HEK293 (cell line): ENCODE data around the gene AGAP3.

Source experiments
- CTCF ChIA-PET: fragments of 350-600 bp; formaldehyde crosslinking; extraction: SDS; loops from one replicate; lab custom pipeline; 2021; ENCODE audit warnings: antibody characterized with exemption; lab: Yijun Ruan, JAX
- POLR2A ChIA-PET: fragments of 300-600 bp; formaldehyde crosslinking; extraction: SDS; loops from one replicate; lab custom pipeline; 2020; ENCODE audit warnings: antibody characterized with exemption, inconsistent platforms; lab: Yijun Ruan, JAX
- H3K27ac ChIP-seq: fragments of 200-500 bp; sonication (Bioruptor generic); 2 replicates; pipeline ENCODE4 v1.5.1; 2014; ENCODE audit warnings: low read depth, low read length, control low read depth, inconsistent platforms; ENCODE audit errors: extremely low read depth
- H3K36me3 ChIP-seq, 2 experiments: fragments of 200-500 bp in 1 of 2; sonication (Bioruptor generic) in 1 of 2; 1 replicate in 1 of 2; 2 replicates in 1 of 2; pipeline ENCODE4 v1.5.1; 2014 to 2017; ENCODE audit warnings: inconsistent platforms in 2 of 2, low read length in 2 of 2; ENCODE audit not compliant: control insufficient read depth in 2 of 2, insufficient read depth in 1 of 2
- H3K4me1 ChIP-seq: fragments of 200-500 bp; sonication (Bioruptor generic); 2 replicates; pipeline ENCODE4 v1.5.1; 2014; ENCODE audit warnings: mild to moderate bottlenecking, low read length, inconsistent platforms; ENCODE audit not compliant: control insufficient read depth, insufficient read depth
- H3K4me3 ChIP-seq: 2 replicates; pipeline ENCODE4 v1.5.1; 2011; ENCODE audit warnings: low read depth, mild to moderate bottlenecking, control low read depth, low read length, moderate library complexity
- H3K9me3 ChIP-seq: fragments of 200-500 bp; sonication (Bioruptor generic); 2 replicates; pipeline ENCODE4 v1.5.1; 2014; ENCODE audit warnings: low read depth, low read length, inconsistent platforms; ENCODE audit not compliant: control insufficient read depth, insufficient read depth
- ATF2 ChIP-seq: fragments of 450-650 bp; formaldehyde crosslinking; IDR thresholded peaks from 2 replicates; pipeline ENCODE4 v1.5.1; 2016; ENCODE audit warnings: missing biosample characterization, missing genetic modification characterization, low read depth
- EGR2 ChIP-seq: fragments of 450-650 bp; formaldehyde crosslinking; IDR thresholded peaks from 2 replicates; pipeline ENCODE4 v1.5.1; 2016; ENCODE audit warnings: low read depth, missing biosample characterization, missing genetic modification characterization
- HOXA7 ChIP-seq: sonication (generic); formaldehyde crosslinking; IDR thresholded peaks from 2 replicates; pipeline ENCODE4 v1.8.1; 2022; ENCODE audit warnings: missing genetic modification reagents, borderline replicate concordance
- IKZF3 ChIP-seq: fragments of 450-650 bp; IDR thresholded peaks from 2 replicates; pipeline ENCODE4 v1.5.0; 2018; ENCODE audit warnings: missing biosample characterization, mild to moderate bottlenecking, missing genetic modification characterization, moderate library complexity
- KLF17 ChIP-seq: fragments of 450-650 bp; formaldehyde crosslinking; IDR thresholded peaks from 2 replicates; pipeline ENCODE4 v1.5.1; 2016; ENCODE audit warnings: missing biosample characterization, missing genetic modification characterization
- OVOL3 ChIP-seq: fragments of 450-650 bp; formaldehyde crosslinking; IDR thresholded peaks from 2 replicates; pipeline ENCODE4 v1.5.1; 2016; ENCODE audit warnings: missing biosample characterization, missing genetic modification characterization
- PRDM1 ChIP-seq: fragments of 450-650 bp; formaldehyde crosslinking; IDR thresholded peaks from 2 replicates; pipeline ENCODE4; 2016; ENCODE audit warnings: missing biosample characterization, missing genetic modification characterization
- PRDM10 ChIP-seq: fragments of 450-650 bp; formaldehyde crosslinking; IDR thresholded peaks from 2 replicates; pipeline ENCODE4 v1.5.1; 2016; ENCODE audit warnings: missing biosample characterization, missing genetic modification characterization
- SP2 ChIP-seq: fragments of 450-650 bp; formaldehyde crosslinking; IDR thresholded peaks from 2 replicates; pipeline ENCODE4 v1.5.1; 2016; ENCODE audit warnings: missing biosample characterization, missing genetic modification characterization
- SP7 ChIP-seq: fragments of 450-650 bp; formaldehyde crosslinking; IDR thresholded peaks from 2 replicates; pipeline ENCODE4 v1.5.1; 2016; ENCODE audit warnings: missing biosample characterization, missing genetic modification characterization
- TRIM28 ChIP-seq: IDR thresholded peaks from 2 replicates; pipeline ENCODE4 v1.6.1; 2011; ENCODE audit warnings: low read length, control low read depth, borderline replicate concordance
- YY1 ChIP-seq: fragments of 450-650 bp; formaldehyde crosslinking; IDR thresholded peaks from 2 replicates; pipeline ENCODE4 v1.5.1; 2018; ENCODE audit warnings: missing biosample characterization, missing genetic modification characterization
- ZBTB11 ChIP-seq: fragments of 450-650 bp; formaldehyde crosslinking; conservative IDR thresholded peaks from 2 replicates; pipeline ENCODE4 v1.5.1; 2016; ENCODE audit warnings: low read depth, missing biosample characterization, missing genetic modification characterization
- ZFP41 ChIP-seq: fragments of 450-650 bp; formaldehyde crosslinking; IDR thresholded peaks from 2 replicates; pipeline ENCODE4 v1.5.1; 2016; ENCODE audit warnings: missing biosample characterization, missing genetic modification characterization, borderline replicate concordance
- ZIC2 ChIP-seq: fragments of 450-650 bp; formaldehyde crosslinking; IDR thresholded peaks from 2 replicates; pipeline ENCODE4 v1.5.1; 2016; ENCODE audit warnings: missing biosample characterization, missing genetic modification characterization
- ZNF133 ChIP-seq: fragments of 450-650 bp; formaldehyde crosslinking; IDR thresholded peaks from 2 replicates; pipeline ENCODE4 v1.5.1; 2016; ENCODE audit warnings: missing biosample characterization, missing genetic modification characterization
- ZNF23 ChIP-seq: fragments of 450-650 bp; formaldehyde crosslinking; IDR thresholded peaks from 2 replicates; pipeline ENCODE4 v1.5.1; 2016; ENCODE audit warnings: missing biosample characterization, missing genetic modification characterization, borderline replicate concordance
- ZNF350 ChIP-seq: fragments of 450-650 bp; formaldehyde crosslinking; IDR thresholded peaks from 2 replicates; pipeline ENCODE4 v1.5.0; 2017; ENCODE audit warnings: missing biosample characterization, mild to moderate bottlenecking, missing genetic modification characterization
- ZNF354C ChIP-seq: fragments of 450-650 bp; formaldehyde crosslinking; IDR thresholded peaks from 2 replicates; pipeline ENCODE4 v1.5.1; 2016; ENCODE audit warnings: missing biosample characterization, missing genetic modification characterization, low read depth, borderline replicate concordance
- ZNF558 ChIP-seq: fragments of 450-650 bp; formaldehyde crosslinking; IDR thresholded peaks from 2 replicates; pipeline ENCODE4 v1.5.1; 2016; ENCODE audit warnings: missing biosample characterization, missing genetic modification characterization
- ZNF560 ChIP-seq: fragments of 450-650 bp; formaldehyde crosslinking; IDR thresholded peaks from 2 replicates; pipeline ENCODE4 v1.5.1; 2017; ENCODE audit warnings: missing biosample characterization, missing genetic modification characterization, borderline replicate concordance
- ZNF654 ChIP-seq: fragments of 450-650 bp; formaldehyde crosslinking; IDR thresholded peaks from 2 replicates; pipeline ENCODE4 v1.5.1; 2016; ENCODE audit warnings: low read depth, missing biosample characterization, missing genetic modification characterization
- ZNF837 ChIP-seq: fragments of 450-650 bp; formaldehyde crosslinking; IDR thresholded peaks from 2 replicates; pipeline ENCODE4 v1.5.1; 2016; ENCODE audit warnings: missing biosample characterization, missing genetic modification characterization
- ZNF843 ChIP-seq: fragments of 450-650 bp; formaldehyde crosslinking; IDR thresholded peaks from 2 replicates; pipeline ENCODE4 v1.5.1; 2016; ENCODE audit warnings: missing biosample characterization, missing genetic modification characterization
- ZSCAN16 ChIP-seq: fragments of 450-650 bp; formaldehyde crosslinking; IDR thresholded peaks from 2 replicates; pipeline ENCODE4 v1.5.1; 2016; ENCODE audit warnings: missing biosample characterization, missing genetic modification characterization
- ZSCAN30 ChIP-seq: fragments of 450-650 bp; IDR thresholded peaks from 2 replicates; pipeline ENCODE4 v1.5.1; 2018; ENCODE audit warnings: missing biosample characterization, mild to moderate bottlenecking, missing genetic modification characterization, moderate library complexity

AGAP3 gene

GRCh38 chr7:151152643-151153513 lies 66.6 kb downstream of the AGAP3 start:
- Histone ChIP-seq H3K9me3 (no peaks in the 10 kb centered on the region), H3K27ac (no peak overlapping the region), H3K36me3 (no peaks in the 10 kb centered on the region), H3K4me1 (peaks cover 4% of the 10 kb centered on the region; the same call in 1 of the 2 replicates), H3K4me3 (no peak overlapping the region)
- ChIA-PET POLR2A (no interaction called here), CTCF (interaction anchor here (0.6 to 1.2 kb wide), 4 partner anchors 10 to 19 kb away, joined by 3 to 6 read pairs (median 4); no protein-coding TSS in a partner anchor)
- TF ChIP-seq ZNF654 (no peak), ZNF23 (no peak), PRDM10 (tag by site-specific recombination) (peak; percentile 89), SP7 (tag by site-specific recombination) (no peak), KLF17 (tag by site-specific recombination) (no peak), ZNF560 (no peak), PRDM1 (tag by site-specific recombination) (peak; percentile 89), ZFP41 (tag by site-specific recombination) (no peak), ZIC2 (peak; percentile 78), ZNF133 (no peak), SP2 (no peak), ZBTB11 (no peak), HOXA7 (CRISPR knock-in tag) (no peak), OVOL3 (tag by site-specific recombination) (no peak), ZSCAN30 (tag by site-specific recombination) (no peak), YY1 (tag by site-specific recombination) (no peak), ZNF843 (no peak), ATF2 (tag by site-specific recombination) (no peak), ZSCAN16 (tag by site-specific recombination) (no peak), ZNF354C (no peak), EGR2 (no peak), ZNF837 (tag by site-specific recombination) (no peak), TRIM28 (no peak), IKZF3 (tag by site-specific recombination) (no peak), ZNF558 (no peak), ZNF350 (no peak)
